Measurements from ENCODE around the gene TNFRSF14. TPM values are rescaled to one million over a fixed set of nuclear protein-coding genes. Genes with fewer than 3 reads are reported as not detected.

TNFRSF14 gene
- total RNA-seq, 4 donors from 2014 or later, result 36.3 to 47.5 (median 46.7) TPM

- TF ChIP-seq, protein P1, sequence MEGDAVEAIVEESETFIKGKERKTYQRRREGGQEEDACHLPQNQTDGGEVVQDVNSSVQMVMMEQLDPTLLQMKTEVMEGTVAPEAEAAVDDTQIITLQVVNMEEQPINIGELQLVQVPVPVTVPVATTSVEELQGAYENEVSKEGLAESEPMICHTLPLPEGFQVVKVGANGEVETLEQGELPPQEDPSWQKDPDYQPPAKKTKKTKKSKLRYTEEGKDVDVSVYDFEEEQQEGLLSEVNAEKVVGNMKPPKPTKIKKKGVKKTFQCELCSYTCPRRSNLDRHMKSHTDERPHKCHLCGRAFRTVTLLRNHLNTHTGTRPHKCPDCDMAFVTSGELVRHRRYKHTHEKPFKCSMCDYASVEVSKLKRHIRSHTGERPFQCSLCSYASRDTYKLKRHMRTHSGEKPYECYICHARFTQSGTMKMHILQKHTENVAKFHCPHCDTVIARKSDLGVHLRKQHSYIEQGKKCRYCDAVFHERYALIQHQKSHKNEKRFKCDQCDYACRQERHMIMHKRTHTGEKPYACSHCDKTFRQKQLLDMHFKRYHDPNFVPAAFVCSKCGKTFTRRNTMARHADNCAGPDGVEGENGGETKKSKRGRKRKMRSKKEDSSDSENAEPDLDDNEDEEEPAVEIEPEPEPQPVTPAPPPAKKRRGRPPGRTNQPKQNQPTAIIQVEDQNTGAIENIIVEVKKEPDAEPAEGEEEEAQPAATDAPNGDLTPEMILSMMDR (IDR thresholded peaks at IDR 0.05), result peak in 3 of 6 experiments; percentile 12 to 46 (median 36)
- TF ChIP-seq POLR2A (IDR thresholded peaks at IDR 0.05), result peak in 1 of 2 donors; percentile 73
- intact Hi-C loops (cut with DNase I), result loop anchor here (10.0 kb wide), 2 partner anchors 119 to 331 kb away; partner anchors contain the start of gene FAAP20
- Histone ChIP-seq H3K27me3 (no peaks in the 10 kb centered on the region), H3K27ac (peak within 1 kb of the TSS in 2 of 3 donors; percentile 62 to 79), H3K4me3 (replicated peaks in 1 of 3) (peak within 1 kb of the TSS; percentile 72 to 98 (median 85)), H3K4me1 (peaks cover 28 to 54% of the 10 kb centered on the region in 2 donors), H3K9me3 (no peaks in the 10 kb centered on the region), H3K36me3 (peaks cover 3 to 5% of the 10 kb centered on the region in 2 donors)
- 0 to 4% methylated on average over 5 to 8 of the region's 107 CpGs for WGBS, 2 donors
- DNase-seq, result peak; percentile 95 to 96
Observed at GRCh38 chr1:2525920-2526823, 30.0 kb upstream of the TNFRSF14 start, which contains the start of gene PANK4. PANK4 (minus strand) TSS chr1:2526596; CDS start chr1:2526587, 9 bp downstream.

DNA sequence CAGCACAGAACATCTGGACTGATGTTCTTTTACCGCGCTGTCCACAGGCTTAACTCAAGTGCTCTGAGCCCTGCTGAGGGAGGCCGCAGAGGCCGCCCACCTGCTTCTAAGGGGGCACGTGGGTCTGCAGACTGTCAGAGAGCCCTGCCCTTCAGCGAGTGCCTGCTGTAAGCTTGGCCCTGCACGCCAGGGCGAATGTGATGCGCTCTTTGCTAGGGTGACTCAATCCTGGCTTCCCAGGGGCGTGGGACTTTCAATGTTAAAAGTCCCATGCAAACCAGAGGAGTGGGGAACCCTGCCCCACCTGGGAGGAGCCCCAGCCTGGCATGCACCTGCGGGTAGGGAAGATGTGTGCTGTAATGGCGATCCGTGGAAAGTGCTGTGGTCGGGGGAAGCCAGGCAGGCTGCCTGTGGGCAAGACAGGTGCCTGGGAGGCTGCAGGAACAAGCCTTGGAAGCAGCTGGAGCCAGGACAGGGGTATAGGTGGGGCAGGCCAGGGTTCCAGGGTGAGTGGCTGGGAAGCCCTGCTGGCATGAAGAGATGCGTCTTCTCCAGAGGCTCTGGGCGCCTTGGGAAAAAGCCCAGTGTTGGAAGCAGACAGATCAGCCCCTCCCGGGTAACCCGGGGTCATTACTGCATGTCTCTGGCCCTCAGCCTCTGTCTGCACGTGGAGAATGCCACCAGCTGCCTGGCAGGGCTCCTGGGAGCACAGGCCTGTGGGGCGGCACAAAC lies 29.2 kb upstream of the TNFRSF14 start:
- no peaks in the 10 kb centered on the region for H3K9me3 ChIP-seq
- no peaks in the 10 kb centered on the region for H3K27me3 ChIP-seq
- intact Hi-C loops (cut with DNase I), result loop anchor here (10.0 kb wide), 2 partner anchors 118 to 332 kb away; partner anchors contain the start of gene FAAP20
- H3K27ac ChIP-seq, result peak overlapping the region in 2 of 3 donors; percentile 62 to 79
- H3K36me3 ChIP-seq, result no peaks in the 10 kb centered on the region
- H3K4me3 ChIP-seq (replicated peaks in 1 of 3), result peak overlapping the region in 1 of 3 donors; percentile 21
- DNase-seq, result peak in 1 of 2 donors; percentile 31
- peaks cover 30 to 55% of the 10 kb centered on the region in 2 donors for H3K4me1 ChIP-seq
- WGBS, 2 donors, result 44% methylated on average over 13 of the region's 20 CpGs; no CpG with 5 or more reads in 1 of the 2 donors
- TF ChIP-seq POLR2A (IDR thresholded peaks at IDR 0.05), result no peak
- TF ChIP-seq, protein P1 (IDR thresholded peaks at IDR 0.05), result peak in 1 of 6 experiments; percentile 2

DNA sequence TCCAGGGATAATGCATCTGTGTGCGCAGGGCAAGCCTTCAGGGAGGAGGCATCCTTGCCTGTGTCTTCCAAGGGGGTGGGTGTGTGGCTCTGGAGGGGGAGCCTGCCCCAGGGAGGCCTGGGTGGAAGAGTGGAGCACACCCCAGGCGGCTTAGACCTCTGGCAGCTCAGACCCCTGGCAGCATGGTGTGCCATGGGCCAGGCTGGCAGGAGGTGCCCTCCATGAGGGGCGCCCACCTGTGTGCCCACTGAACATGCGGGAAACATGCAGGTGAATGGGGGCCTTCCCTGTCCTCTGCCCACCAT lies 28.7 kb upstream of the TNFRSF14 start:
- intact Hi-C loops (cut with DNase I), result loop anchor here (10.0 kb wide), 2 partner anchors 117 to 333 kb away; partner anchors contain the start of gene FAAP20

DNA sequence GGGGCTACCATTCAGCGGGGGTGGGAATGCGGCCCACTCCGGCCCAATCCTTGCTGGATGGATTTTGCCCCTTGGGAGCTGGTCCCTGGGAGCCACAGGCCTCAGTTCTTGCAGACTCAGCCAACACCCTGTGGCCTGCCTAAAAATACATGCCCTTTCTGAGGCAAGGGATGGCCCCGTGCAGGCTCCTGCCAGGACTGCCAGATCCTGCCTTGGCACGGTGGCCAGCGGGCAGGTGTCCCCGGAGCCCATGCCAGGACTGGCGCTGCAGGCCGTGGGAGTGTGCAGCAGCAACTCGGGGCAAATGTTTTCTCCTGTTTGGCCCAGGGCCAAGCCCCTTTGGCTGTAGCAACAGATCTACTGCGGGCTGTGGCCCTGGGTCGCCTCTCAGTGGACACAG lies 28.2 kb upstream of the TNFRSF14 start:
- no peaks in the 10 kb centered on the region for H3K9me3 ChIP-seq
- H3K4me1 ChIP-seq, result peaks cover 30 to 55% of the 10 kb centered on the region in 2 donors
- intact Hi-C loops (cut with DNase I), result loop anchor here (10.0 kb wide), 2 partner anchors 117 to 333 kb away; partner anchors contain the start of gene FAAP20
- H3K4me3 ChIP-seq (replicated peaks in 1 of 3), result no peak overlapping the region
- no peaks in the 10 kb centered on the region for H3K27me3 ChIP-seq
- no peak for TF ChIP-seq POLR2A (IDR thresholded peaks at IDR 0.05)
- TF ChIP-seq, protein P1 (IDR thresholded peaks at IDR 0.05), result no peak
- H3K27ac ChIP-seq, result no peak overlapping the region
- DNase-seq, result peak in 1 of 2 donors; percentile 23
- WGBS, 2 donors, result 50 to 77% methylated on average over 2 to 5 of the region's 12 CpGs
- no peaks in the 10 kb centered on the region for H3K36me3 ChIP-seq

More for the DNA sequence above, 28.7 kb upstream of the TNFRSF14 start:
- WGBS, 2 donors, result 83% methylated on average over 3 of the region's 4 CpGs; no CpG with 5 or more reads in 1 of the 2 donors
- Histone ChIP-seq H3K4me1 (peaks cover 30 to 55% of the 10 kb centered on the region in 2 donors), H3K9me3 (no peaks in the 10 kb centered on the region), H3K27ac (no peak overlapping the region), H3K36me3 (no peaks in the 10 kb centered on the region), H3K27me3 (no peaks in the 10 kb centered on the region), H3K4me3 (replicated peaks in 1 of 3) (no peak overlapping the region)
- TF ChIP-seq, protein P1 (IDR thresholded peaks at IDR 0.05), result no peak
- DNase-seq, result no peak
